ENCODE data around the gene ACTN2. TPM values are rescaled to one million over a fixed set of nuclear protein-coding genes. Genes with fewer than 3 reads are reported as not detected.
"Not testable (repeated sequence)": the region's sequence is repeated elsewhere in the genome, so short reads cannot be mapped to it uniquely, and the experiment has no call there.

The ACTN2 gene
- total and polyA plus RNA-seq, 2 experiments from 2014 or later = 0.17 to 0.57 TPM

- peak; percentile 20 for DNase-seq (ENCODE audit: low spot score)
- H3K36me3 ChIP-seq (replicated peaks; ENCODE audit: insufficient read depth, low read depth) = no peaks in the 10 kb centered on the region
- H3K4me1 ChIP-seq (ENCODE audit: insufficient read depth) = no peaks in the 10 kb centered on the region
- no peak for TF ChIP-seq EZH2phosphoT487 (IDR thresholded peaks at IDR 0.05; ENCODE audit: low read depth, severe bottlenecking, unreplicated experiment)
- TF ChIP-seq EZH2 (IDR thresholded peaks at IDR 0.05; ENCODE audit: borderline replicate concordance) = no peak
- 64% methylated on average over 5 of the region's 5 CpGs for WGBS (ENCODE audit: low lambda C conversion rate, missing lambda C conversion rate)
- no peaks in the 10 kb centered on the region for H3K9me2 ChIP-seq (replicated peaks; ENCODE audit: insufficient read depth)
- H3K27ac ChIP-seq = no peak overlapping the region
- H3K9me3 ChIP-seq (ENCODE audit: low read depth) = no peaks in the 10 kb centered on the region
- H4K20me1 ChIP-seq (ENCODE audit: insufficient read depth, poor library complexity, severe bottlenecking) = no peaks in the 10 kb centered on the region
- H3K27me3 ChIP-seq = no peaks in the 10 kb centered on the region
- no peak overlapping the region for H3K4me2 ChIP-seq
- H3K79me2 ChIP-seq = no peaks in the 10 kb centered on the region
- no peak overlapping the region for H3K4me3 ChIP-seq
- no peak overlapping the region for H2AFZ ChIP-seq
Observed at GRCh38 chr1:236654957-236655356, 31.3 kb upstream of the ACTN2 start.

- Histone ChIP-seq H3K4me3 (no peak overlapping the region), H3K9me2 (replicated peaks; ENCODE audit: insufficient read depth) (no peaks in the 10 kb centered on the region), H4K20me1 (ENCODE audit: insufficient read depth, poor library complexity, severe bottlenecking) (no peaks in the 10 kb centered on the region), H3K9me3 (ENCODE audit: low read depth) (no peaks in the 10 kb centered on the region), H3K27ac (no peak overlapping the region), H2AFZ (no peak overlapping the region), H3K36me3 (replicated peaks; ENCODE audit: insufficient read depth, low read depth) (no peaks in the 10 kb centered on the region), H3K4me1 (ENCODE audit: insufficient read depth) (no peaks in the 10 kb centered on the region), H3K79me2 (no peaks in the 10 kb centered on the region), H3K27me3 (no peaks in the 10 kb centered on the region), H3K4me2 (no peak overlapping the region)
- 88% methylated on average over 8 of the region's 8 CpGs for WGBS (ENCODE audit: low lambda C conversion rate, missing lambda C conversion rate)
- no peak for TF ChIP-seq CTCF (IDR thresholded peaks at IDR 0.05; ENCODE audit: poor library complexity)
- TF ChIP-seq EZH2phosphoT487 (IDR thresholded peaks at IDR 0.05; ENCODE audit: low read depth, severe bottlenecking, unreplicated experiment) = no peak
- no peak for TF ChIP-seq EZH2 (IDR thresholded peaks at IDR 0.05; ENCODE audit: borderline replicate concordance)
- no peak for DNase-seq (ENCODE audit: low spot score)
Observed at GRCh38 chr1:236657398-236657797, 28.9 kb upstream of the ACTN2 start.

GRCh38 chr1:236659792-236660587, 26.3 kb upstream of the ACTN2 start:
- H3K27me3 ChIP-seq = no peaks in the 10 kb centered on the region
- no peaks in the 10 kb centered on the region for H3K79me2 ChIP-seq
- DNase-seq (ENCODE audit: low spot score) = no peak
- H3K4me2 ChIP-seq = no peak overlapping the region
- H3K4me1 ChIP-seq (ENCODE audit: insufficient read depth) = no peaks in the 10 kb centered on the region
- no peak overlapping the region for H3K27ac ChIP-seq
- no peak overlapping the region for H3K4me3 ChIP-seq
- H4K20me1 ChIP-seq (ENCODE audit: insufficient read depth, poor library complexity, severe bottlenecking) = no peaks in the 10 kb centered on the region
- no peaks in the 10 kb centered on the region for H3K36me3 ChIP-seq (replicated peaks; ENCODE audit: insufficient read depth, low read depth)
- H2AFZ ChIP-seq = no peak overlapping the region
- 89% methylated on average over 12 of the region's 12 CpGs for WGBS (ENCODE audit: low lambda C conversion rate, missing lambda C conversion rate)
- TF ChIP-seq EZH2phosphoT487 (IDR thresholded peaks at IDR 0.05; ENCODE audit: low read depth, severe bottlenecking, unreplicated experiment) (no peak), CTCF (IDR thresholded peaks at IDR 0.05; ENCODE audit: poor library complexity) (no peak), EZH2 (IDR thresholded peaks at IDR 0.05; ENCODE audit: borderline replicate concordance) (no peak)
- H3K9me2 ChIP-seq (replicated peaks; ENCODE audit: insufficient read depth) = no peaks in the 10 kb centered on the region
- H3K9me3 ChIP-seq (ENCODE audit: low read depth) = no peaks in the 10 kb centered on the region

- 85% methylated on average over 1 of the region's 1 CpG for WGBS (ENCODE audit: low lambda C conversion rate, missing lambda C conversion rate)
Observed at GRCh38 chr1:236663934-236664333, 22.4 kb upstream of the ACTN2 start.

GRCh38 chr1:236668909-236669308, 17.4 kb upstream of the ACTN2 start:
- H2AFZ ChIP-seq; H3K9me2 ChIP-seq (replicated peaks; ENCODE audit: insufficient read depth); H3K27me3 ChIP-seq; H3K4me3 ChIP-seq; H3K79me2 ChIP-seq; H4K20me1 ChIP-seq (ENCODE audit: insufficient read depth, poor library complexity, severe bottlenecking); H3K4me1 ChIP-seq (ENCODE audit: insufficient read depth); H3K9me3 ChIP-seq (ENCODE audit: low read depth); H3K36me3 ChIP-seq (replicated peaks; ENCODE audit: insufficient read depth, low read depth); DNase-seq (ENCODE audit: low spot score); H3K27ac ChIP-seq; H3K4me2 ChIP-seq: not testable (repeated sequence)
- WGBS (ENCODE audit: low lambda C conversion rate, missing lambda C conversion rate) = 92% methylated on average over 5 of the region's 5 CpGs

More at GRCh38 chr1:236663934-236664333, 22.4 kb upstream of the ACTN2 start:
- Histone ChIP-seq H2AFZ (no peak overlapping the region), H4K20me1 (ENCODE audit: insufficient read depth, poor library complexity, severe bottlenecking) (no peaks in the 10 kb centered on the region), H3K36me3 (replicated peaks; ENCODE audit: insufficient read depth, low read depth) (no peaks in the 10 kb centered on the region), H3K4me1 (ENCODE audit: insufficient read depth) (no peaks in the 10 kb centered on the region), H3K27ac (no peak overlapping the region), H3K79me2 (no peaks in the 10 kb centered on the region), H3K4me2 (no peak overlapping the region), H3K9me2 (replicated peaks; ENCODE audit: insufficient read depth) (no peaks in the 10 kb centered on the region), H3K27me3 (no peaks in the 10 kb centered on the region), H3K4me3 (no peak overlapping the region), H3K9me3 (ENCODE audit: low read depth) (no peaks in the 10 kb centered on the region)
- TF ChIP-seq EZH2phosphoT487 (IDR thresholded peaks at IDR 0.05; ENCODE audit: low read depth, severe bottlenecking, unreplicated experiment) (no peak), CTCF (IDR thresholded peaks at IDR 0.05; ENCODE audit: poor library complexity) (no peak), EZH2 (IDR thresholded peaks at IDR 0.05; ENCODE audit: borderline replicate concordance) (no peak)
- no peak for DNase-seq (ENCODE audit: low spot score)

Data from hepatocyte (in vitro differentiated cells).